Choroid plexus epithelial cell (primary cell): ENCODE data around the gene ZFYVE28.

ENCODE experiments used
- DNase-seq: peaks from one replicate; pipeline ENCODE4 v3.0.0-alpha.2; 2010; ENCODE audit warnings: low read depth
- H3K4me3 ChIP-seq: 2 replicates; pipeline ENCODE4 v1.5.1; 2011; ENCODE audit warnings: low read depth, mild to moderate bottlenecking, control low read depth, low read length, moderate library complexity
- CTCF ChIP-seq: conservative IDR thresholded peaks from 2 replicates; pipeline ENCODE4 v1.5.1; 2011; ENCODE audit warnings: low read depth, mild to moderate bottlenecking, control low read depth, inconsistent platforms, low read length, moderate library complexity

ZFYVE28 gene

DNA sequence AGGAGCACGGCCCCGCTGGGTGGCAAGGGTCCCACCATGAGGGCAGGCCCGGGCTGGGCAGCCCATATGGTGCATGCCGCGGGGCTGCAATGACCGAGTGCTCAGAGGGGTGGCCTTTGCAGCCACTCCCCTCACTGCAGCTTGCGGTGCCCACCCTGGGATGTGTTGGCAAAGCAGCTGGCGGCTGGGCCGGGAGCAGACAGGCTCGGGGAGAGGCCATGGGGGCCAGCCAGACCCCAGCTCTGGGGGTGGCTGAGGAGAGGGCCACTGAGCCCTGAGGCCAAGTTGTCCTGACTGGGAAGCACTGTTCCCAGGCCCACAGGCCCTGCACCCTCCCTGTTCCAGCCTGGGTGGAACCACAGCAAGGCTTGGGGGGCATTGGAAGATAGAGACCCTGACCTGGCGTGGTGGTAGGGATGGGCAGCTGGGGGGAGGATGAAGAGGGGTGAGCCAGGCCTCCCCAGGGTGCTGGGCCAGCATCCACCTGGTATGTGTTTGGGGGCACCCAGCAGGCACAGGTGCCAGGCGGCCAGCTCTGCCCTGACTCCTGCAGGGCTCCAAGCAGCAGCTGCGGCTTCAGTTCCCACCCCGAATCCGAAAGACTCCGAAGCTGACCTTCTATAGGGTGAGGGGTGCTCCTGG is 32.1 kb upstream of the ZFYVE28 start:
- DNase-seq, result no peak
- no peak overlapping the region for H3K4me3 ChIP-seq
- no peak for TF ChIP-seq CTCF

- no peak for TF ChIP-seq CTCF
- DNase-seq, result no peak
- H3K4me3 ChIP-seq, result no peak overlapping the region
Observed at GRCh38 chr4:2449511-2450392, 31.3 kb upstream of the ZFYVE28 start.

DNA sequence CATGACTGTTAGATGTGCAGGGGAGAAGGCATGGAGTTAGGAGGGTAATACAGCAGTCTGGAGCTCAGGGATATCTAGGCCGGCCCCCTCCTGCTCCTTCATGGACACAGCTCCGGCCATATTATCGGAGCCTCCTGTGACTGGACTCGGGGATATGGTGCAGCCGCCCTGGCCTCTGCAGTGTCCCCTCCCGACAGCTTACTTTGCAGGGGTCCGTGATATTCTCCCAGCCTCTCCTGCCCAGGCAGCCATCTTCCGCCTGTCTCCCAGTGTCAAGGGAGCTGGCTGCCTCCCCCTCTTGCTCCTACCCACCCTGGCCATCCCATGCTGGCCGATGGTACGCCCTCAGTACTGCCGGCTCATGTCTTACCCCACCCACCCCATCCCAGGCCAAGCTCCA is 30.6 kb upstream of the ZFYVE28 start:
- TF ChIP-seq CTCF, result no peak
- DNase-seq, result no peak
- H3K4me3 ChIP-seq, result no peak overlapping the region

- no peak for DNase-seq
- H3K4me3 ChIP-seq, result no peak overlapping the region
- no peak for TF ChIP-seq CTCF
Observed at GRCh38 chr4:2448589-2448988, 30.1 kb upstream of the ZFYVE28 start.

DNA sequence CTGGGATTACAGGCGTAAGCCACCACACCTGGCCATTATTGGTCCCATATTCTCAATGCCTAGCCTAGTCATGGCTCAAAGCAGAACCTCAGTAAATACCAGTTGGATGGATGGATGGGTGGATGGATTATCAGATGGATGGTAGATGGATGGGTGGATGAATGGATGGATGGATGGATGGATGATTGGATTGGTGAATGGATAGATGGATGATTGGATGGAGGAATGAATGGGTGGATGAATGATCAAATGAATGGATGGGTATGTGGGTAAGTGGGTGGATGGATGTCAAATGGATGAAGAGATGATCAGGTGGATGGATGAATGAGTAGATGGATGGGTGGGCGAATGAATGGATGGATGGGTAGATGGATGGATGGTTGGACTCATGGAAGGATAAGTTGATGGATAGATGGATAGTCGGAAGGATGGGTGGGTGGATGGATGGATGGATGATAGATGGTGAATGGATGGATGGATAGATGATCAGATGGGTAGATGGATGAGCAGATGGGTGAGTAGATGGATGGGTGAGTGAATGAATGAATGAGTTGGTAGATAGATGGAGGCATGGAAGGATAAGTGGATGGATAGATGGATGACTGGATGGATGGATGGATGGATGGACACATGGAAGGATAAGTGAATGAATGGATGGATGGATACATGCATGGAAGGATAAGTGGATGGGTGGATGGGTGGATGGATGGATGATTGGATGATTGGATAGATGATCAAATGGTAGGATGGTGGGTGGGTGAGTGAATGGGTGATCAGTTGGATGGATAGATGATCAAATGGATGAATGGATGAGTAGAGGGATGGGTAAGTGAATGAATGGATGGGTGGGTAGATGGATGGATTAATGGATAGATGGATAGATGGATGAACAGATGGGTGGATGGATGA is 28.5 kb upstream of the ZFYVE28 start:
- H3K4me3 ChIP-seq, result no peak overlapping the region
- no peak for TF ChIP-seq CTCF
- no peak for DNase-seq

DNA sequence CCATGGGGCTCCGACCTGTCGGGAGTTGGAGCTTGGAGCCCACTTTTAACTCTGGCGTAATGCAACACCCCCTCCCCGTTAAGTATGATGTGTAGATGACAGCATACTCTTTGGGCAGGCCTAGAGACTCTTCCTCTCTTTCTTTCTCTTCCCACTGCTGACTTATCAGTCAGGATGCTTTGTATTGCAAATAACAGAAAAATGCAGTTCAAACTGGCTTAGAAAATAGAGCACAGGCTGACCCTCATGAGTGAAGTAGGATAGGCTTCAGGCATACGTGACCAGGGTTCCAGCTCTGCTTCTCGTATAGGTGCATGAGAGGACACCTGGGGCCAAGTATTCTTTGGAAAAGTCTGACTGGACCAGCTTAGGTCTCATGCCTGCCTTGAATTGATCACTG is 27.1 kb upstream of the ZFYVE28 start:
- no peak for DNase-seq
- no peak for TF ChIP-seq CTCF
- no peak overlapping the region for H3K4me3 ChIP-seq
